B cell (primary cell): Measurements from ENCODE around the gene NBPF1. TPM values are rescaled to one million over a fixed set of nuclear protein-coding genes. Genes with fewer than 3 reads are reported as not detected.
"Not testable (repeated sequence)": the region's sequence is repeated elsewhere in the genome, so short reads cannot be mapped to it uniquely, and the experiment has no call there.

Source experiments
- ATAC-seq: fragments of 200-7000 bp; cut with Tn5 transposase; one replicate; pipeline ENCODE4 v1.10.0; 2021; ENCODE audit warnings: low read depth, mild to moderate bottlenecking, moderate number of reproducible peaks, moderate library complexity
- CTCF ChIA-PET: fragments of 350-600 bp; sonication (Branson Sonifier 250); formaldehyde crosslinking; loops from one replicate; lab custom pipeline; 2021; ENCODE audit warnings: antibody characterized with exemption, inconsistent platforms; lab: Charles Lee
- POLR2A ChIA-PET: fragments of 350-600 bp; sonication (Branson Sonifier 250); formaldehyde crosslinking; loops from one replicate; lab custom pipeline; 2021; ENCODE audit warnings: antibody characterized with exemption; lab: Charles Lee
- DNase-seq: peaks from one replicate; pipeline ENCODE4 v3.0.0; 2013
- H2AFZ ChIP-seq: 2 replicates; pipeline ENCODE4 v1.6.1; 2012; ENCODE audit warnings: mild to moderate bottlenecking, low read depth, low read length; ENCODE audit not compliant: insufficient read depth, poor library complexity, severe bottlenecking
- H3K27ac ChIP-seq, 2 donors: 1 replicate in 1 of 2; 2 replicates in 1 of 2; pipeline ENCODE4 v1.5.1; 2012 to 2013; ENCODE audit warnings: low read length in 2 of 2, mild to moderate bottlenecking in 2 of 2, moderate library complexity in 1 of 2
- H3K27me3 ChIP-seq, 4 experiments: fragments of 200-600 bp in 1 of 4; sonication (generic) in 1 of 4; replicated peaks in 1 of 4; 1 replicate in 2 of 4; 2 replicates in 2 of 4; pipeline versions ENCODE4 v1.6.1 to v1.7.0; 2013 to 2016; ENCODE audit warnings: low read length in 3 of 4, mild to moderate bottlenecking in 2 of 4, mixed read lengths in 1 of 4, moderate library complexity in 1 of 4; ENCODE audit not compliant: insufficient read depth in 4 of 4, control insufficient read depth in 3 of 4; ENCODE audit errors: control extremely low read depth in 1 of 4
- H3K36me3 ChIP-seq, 2 experiments: replicated peaks in 1 of 2; 1 replicate in 1 of 2; 2 replicates in 1 of 2; pipeline versions ENCODE4 v1.6.1 to v1.7.1; 2013; ENCODE audit warnings: low read length in 1 of 2; ENCODE audit not compliant: insufficient read depth in 2 of 2, control insufficient read depth in 1 of 2; ENCODE audit errors: control extremely low read depth in 1 of 2, extremely low read depth in 1 of 2
- H3K4me1 ChIP-seq, 2 donors: fragments of 200-600 bp in 1 of 2; sonication (generic) in 1 of 2; 1 replicate in 1 of 2; 2 replicates in 1 of 2; pipeline versions ENCODE4 v1.5.1 to v1.6.1; 2013 to 2017; ENCODE audit warnings: low read length in 2 of 2; ENCODE audit not compliant: control insufficient read depth in 2 of 2, insufficient read depth in 2 of 2
- H3K4me2 ChIP-seq: replicated peaks from 2 replicates; pipeline ENCODE3; 2012; ENCODE audit warnings: mild to moderate bottlenecking, low read depth, low read length; ENCODE audit not compliant: poor library complexity, severe bottlenecking
- H3K4me3 ChIP-seq, 5 experiments: fragments of 200-600 bp in 1 of 5; sonication (generic) in 1 of 5; 1 replicate in 3 of 5; 2 replicates in 2 of 5; pipeline versions ENCODE4 v1.5.1 to v1.7.0; 2011 to 2016; ENCODE audit warnings: low read length in 4 of 5, mild to moderate bottlenecking in 4 of 5, low read depth in 2 of 5, control low read depth in 1 of 5, moderate library complexity in 1 of 5; ENCODE audit not compliant: insufficient read depth in 1 of 5; ENCODE audit errors: control extremely low read depth in 1 of 5, extremely low read depth in 1 of 5
- H3K79me2 ChIP-seq: fragments of 200-600 bp; sonication (generic); one replicate; pipeline ENCODE4 v1.6.0; 2016; ENCODE audit warnings: low read length; ENCODE audit not compliant: control insufficient read depth, insufficient read depth
- H3K9ac ChIP-seq: fragments of 200-600 bp; sonication (generic); 2 replicates; pipeline ENCODE4 v1.6.1; 2017; ENCODE audit warnings: mild to moderate bottlenecking, low read length, moderate library complexity
- H3K9me3 ChIP-seq, 3 donors: one replicate each; pipeline versions ENCODE4 v1.6.1 to v1.7.1; 2013; ENCODE audit warnings: low read length in 2 of 3; ENCODE audit not compliant: control insufficient read depth in 2 of 3, insufficient read depth in 1 of 3; ENCODE audit errors: control extremely low read depth in 1 of 3
- H4K20me1 ChIP-seq: 2 replicates; pipeline ENCODE4 v1.6.0; 2012; ENCODE audit warnings: mild to moderate bottlenecking, low read length; ENCODE audit not compliant: insufficient read depth, control insufficient read depth, poor library complexity, severe bottlenecking
- H3K27ac Mint-ChIP-seq: one replicate; pipeline ENCODE4 v1.8.0; 2021; ENCODE audit warnings: mixed read lengths
- H3K27me3 Mint-ChIP-seq: one replicate; pipeline ENCODE4 v1.8.0; 2021; ENCODE audit warnings: mixed read lengths
- H3K4me1 Mint-ChIP-seq: one replicate; pipeline ENCODE4 v1.8.0; 2021; ENCODE audit warnings: mixed read lengths
- H3K4me3 Mint-ChIP-seq: one replicate; pipeline ENCODE4 v1.8.0; 2021; ENCODE audit warnings: mixed read lengths
- H3K9me3 Mint-ChIP-seq: one replicate; pipeline ENCODE4 v1.8.0; 2022; ENCODE audit warnings: mixed read lengths; ENCODE audit not compliant: insufficient read depth
- WGBS: methylation state at CpG from one replicate; pipeline ENCODE4 v1.1.5; 2013; ENCODE audit warnings: missing lambda C conversion rate; ENCODE audit not compliant: insufficient coverage; 5-methylcytosine and 5-hydroxymethylcytosine counted together
- intact Hi-C: fragments of 100-400 bp; cut with micrococcal nuclease; formaldehyde crosslinking; loops from one replicate; pipeline ENCODE4 v1.10.0; 2022
- polyA plus RNA-seq: library from polyadenylated mRNA; depleted of rRNA; stranded (reverse); fragments of >200 nt; gene quantifications from 2 replicates; pipeline ENCODE4 v1.2.3, GENCODE V29; 2012
- total RNA-seq, 2 donors: library from RNA; stranded (reverse); fragments of 120-200 nt in 1 of 2; gene quantifications; 1 replicate in 1 of 2; 2 replicates in 1 of 2; pipeline versions ENCODE4 v1.2.3 to v1.2.4, GENCODE V29; 2013 to 2022

The NBPF1 gene
- total and polyA plus RNA-seq, 2 donors (not counting 1 experiment from before 2014, with no cell fraction given), result 19.1 to 66.3 TPM

DNA sequence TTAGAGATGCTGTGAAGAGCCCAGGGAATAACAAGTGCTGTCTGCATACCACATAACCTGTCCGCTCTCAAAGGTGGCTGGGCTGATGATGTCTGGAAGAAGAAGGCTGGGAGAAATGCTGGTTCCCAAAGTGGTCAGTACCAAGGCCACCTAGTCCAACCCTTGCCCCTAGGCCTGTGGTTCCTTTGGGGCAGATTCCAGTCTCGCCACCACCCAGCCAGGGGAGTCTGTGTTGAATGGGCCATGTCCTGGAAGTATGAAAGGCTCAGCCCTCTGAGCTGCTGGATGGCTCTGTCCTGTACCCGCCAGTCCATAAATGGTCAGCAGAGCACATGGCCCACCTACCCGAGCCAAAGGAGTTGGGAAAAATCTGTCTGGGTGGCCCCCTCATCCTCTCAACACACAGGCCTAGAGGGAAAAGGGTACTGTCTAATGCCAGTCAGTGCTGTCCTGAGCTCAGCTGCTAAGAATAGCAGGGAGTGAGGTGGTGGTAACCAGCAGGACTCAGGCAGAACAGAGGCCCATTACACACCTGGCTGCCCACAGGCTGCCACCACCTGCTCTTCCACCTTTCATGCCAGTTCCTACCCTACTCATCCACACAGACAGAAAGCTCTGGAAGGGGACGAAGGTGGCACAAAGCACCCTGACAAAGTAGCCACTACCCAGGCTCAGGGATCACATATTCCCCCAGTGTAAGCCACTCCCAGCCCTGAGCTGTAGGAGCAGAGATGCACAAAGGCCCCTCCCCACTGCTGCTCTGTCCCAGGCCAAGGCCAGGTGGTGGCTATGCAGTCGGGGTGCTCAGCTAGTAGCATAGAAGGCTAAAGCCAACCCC is 24.8 kb upstream of the NBPF1 start:
- peaks cover 12 to 14% of the 10 kb centered on the region in 2 donors for H3K4me1 ChIP-seq
- H3K27ac ChIP-seq, H3K27me3 ChIP-seq, H3K9me3 ChIP-seq, POLR2A ChIA-PET, H3K27me3 Mint-ChIP-seq, H3K27ac Mint-ChIP-seq, H2AFZ ChIP-seq, DNase-seq, H3K4me2 ChIP-seq, H3K9ac ChIP-seq, H3K9me3 Mint-ChIP-seq, H3K4me3 ChIP-seq, H3K4me3 Mint-ChIP-seq, ATAC-seq, H3K4me1 Mint-ChIP-seq, intact Hi-C loops: not testable (repeated sequence)
- CTCF ChIA-PET, result interaction anchor here (0.7 to 1.2 kb wide), 4 partner anchors 13 to 991 kb away, joined by 3 read pairs; no protein-coding TSS in a partner anchor
- WGBS, result 98% methylated on average over 4 of the region's 6 CpGs
- peaks cover 57% of the 10 kb centered on the region for H4K20me1 ChIP-seq
- peaks cover 81% of the 10 kb centered on the region for H3K79me2 ChIP-seq
- peaks cover 2 to 58% of the 10 kb centered on the region in 2 experiments for H3K36me3 ChIP-seq

DNA sequence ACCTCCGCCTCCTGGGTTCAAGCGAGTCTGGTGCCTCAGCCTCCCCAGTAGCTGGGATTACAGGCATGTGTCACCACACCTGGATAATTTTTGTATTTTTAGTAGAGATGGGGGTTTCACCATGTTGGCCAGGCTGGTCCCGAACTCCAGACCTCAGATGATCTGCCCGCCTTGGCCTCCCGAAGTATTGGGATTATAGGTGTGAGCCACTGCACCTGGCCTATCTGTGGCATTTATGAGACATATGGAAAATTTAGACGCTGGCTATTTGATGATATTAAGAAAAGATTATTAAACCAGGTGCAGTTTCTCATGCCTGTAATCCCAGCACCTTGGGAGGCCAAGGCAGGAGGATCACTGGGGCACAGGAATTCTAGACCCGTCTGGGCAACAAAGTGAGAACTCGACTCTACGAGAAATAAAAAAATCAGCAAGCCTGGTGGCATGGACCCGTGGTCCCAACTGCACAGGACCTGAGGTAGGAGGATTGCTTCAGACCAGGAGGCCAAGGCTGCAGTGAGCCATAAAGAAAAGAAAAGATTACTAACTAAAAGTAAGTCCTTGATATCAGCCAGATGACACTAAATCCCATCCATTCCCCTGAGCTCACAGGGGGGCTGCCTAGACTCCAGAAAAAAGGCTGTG is 23.3 kb upstream of the NBPF1 start:
- H3K27me3 ChIP-seq, H3K9me3 ChIP-seq, intact Hi-C loops, H3K4me3 Mint-ChIP-seq, H3K4me1 ChIP-seq, H3K9me3 Mint-ChIP-seq, POLR2A ChIA-PET, H3K27ac Mint-ChIP-seq, H3K4me1 Mint-ChIP-seq, ATAC-seq, H3K9ac ChIP-seq, H3K27ac ChIP-seq, DNase-seq, H2AFZ ChIP-seq, H3K4me3 ChIP-seq, H3K4me2 ChIP-seq, H3K27me3 Mint-ChIP-seq: not testable (repeated sequence)
- Histone ChIP-seq H4K20me1 (peaks cover 55% of the 10 kb centered on the region), H3K79me2 (peaks cover 75% of the 10 kb centered on the region), H3K36me3 (peaks cover 3 to 66% of the 10 kb centered on the region in 2 experiments)
- CTCF ChIA-PET, result interaction anchor here (1.2 kb wide), 1 partner anchor 11 kb away, joined by 3 read pairs; no protein-coding TSS in a partner anchor
- WGBS, result 89% methylated on average over 10 of the region's 10 CpGs

DNA sequence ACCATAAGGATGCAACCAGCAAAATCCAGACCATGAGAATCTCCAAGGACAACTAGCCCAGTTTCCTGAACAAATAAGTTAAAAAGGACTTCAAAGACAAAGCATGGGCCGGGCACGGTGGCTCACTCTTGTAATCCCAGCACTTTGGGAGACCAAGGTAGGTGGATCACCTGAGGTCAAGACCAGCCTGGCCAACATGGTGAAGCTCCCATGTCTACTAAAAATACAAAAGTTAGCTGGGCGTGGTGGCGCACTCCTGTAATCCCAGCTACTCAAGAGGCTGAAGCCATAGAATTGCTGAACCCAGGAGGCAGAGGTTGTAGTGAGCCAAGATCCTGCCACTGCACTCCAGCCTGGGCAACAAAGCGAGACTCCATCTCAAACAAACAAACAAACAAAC is 22.6 kb upstream of the NBPF1 start:
- H3K9ac ChIP-seq, H3K4me3 ChIP-seq, DNase-seq, H3K4me1 Mint-ChIP-seq, H3K4me1 ChIP-seq, H3K4me3 Mint-ChIP-seq, H3K27me3 ChIP-seq, H3K27ac ChIP-seq, H3K9me3 Mint-ChIP-seq, H2AFZ ChIP-seq, H3K27ac Mint-ChIP-seq, intact Hi-C loops, H3K9me3 ChIP-seq, POLR2A ChIA-PET, ATAC-seq, H3K27me3 Mint-ChIP-seq, H3K4me2 ChIP-seq: not testable (repeated sequence)
- Histone ChIP-seq H3K36me3 (peaks cover 3 to 68% of the 10 kb centered on the region in 2 experiments), H4K20me1 (peaks cover 62% of the 10 kb centered on the region), H3K79me2 (peaks cover 72% of the 10 kb centered on the region)
- 99% methylated on average over 5 of the region's 5 CpGs for WGBS
- CTCF ChIA-PET, result interaction anchor here (1.6 to 1.7 kb wide), 2 partner anchors 11 to 15 kb away, joined by 4 read pairs; no protein-coding TSS in a partner anchor
